Smooth muscle cell (in vitro differentiated cells): ENCODE measurements around the gene DGKD. TPM values are rescaled to one million over a fixed set of nuclear protein-coding genes. Genes with fewer than 3 reads are reported as not detected.

Experiments
- DNase-seq: peaks from one replicate; lab custom pipeline; 2025; ENCODE audit not compliant: unreplicated experiment; lab: John Stamatoyannopoulos, UW
- H2AFZ ChIP-seq: fragments of 200-600 bp; sonication (generic); 2 replicates; pipeline ENCODE4 v1.6.0; 2016; ENCODE audit warnings: antibody characterized with exemption, low read depth, mild to moderate bottlenecking
- H3F3A ChIP-seq: fragments of 200-600 bp; sonication (generic); 2 replicates; pipeline ENCODE4 v1.6.0; 2017; ENCODE audit warnings: antibody characterized with exemption, low read depth
- H3K27ac ChIP-seq: fragments of 200-600 bp; sonication (generic); 2 replicates; pipeline ENCODE4 v1.5.1; 2016; ENCODE audit warnings: low read depth, mild to moderate bottlenecking
- H3K27me3 ChIP-seq: fragments of 200-600 bp; sonication (generic); 2 replicates; pipeline ENCODE4 v1.6.1; 2016; ENCODE audit warnings: low read depth, mild to moderate bottlenecking
- H3K36me3 ChIP-seq: fragments of 200-600 bp; sonication (generic); 2 replicates; pipeline ENCODE4 v1.5.1; 2016; ENCODE audit warnings: low read depth
- H3K4me1 ChIP-seq: fragments of 200-600 bp; sonication (generic); 2 replicates; pipeline ENCODE4 v1.5.1; 2016; ENCODE audit warnings: low read depth
- H3K4me2 ChIP-seq: fragments of 200-600 bp; sonication (generic); 2 replicates; pipeline ENCODE4 v1.6.0; 2016; ENCODE audit warnings: mild to moderate bottlenecking
- H3K4me3 ChIP-seq: fragments of 200-600 bp; sonication (generic); 2 replicates; pipeline ENCODE4 v1.5.1; 2016; ENCODE audit warnings: mild to moderate bottlenecking
- H3K79me2 ChIP-seq: fragments of 200-600 bp; sonication (generic); 2 replicates; pipeline ENCODE4 v1.6.0; 2016; ENCODE audit warnings: low read depth, mild to moderate bottlenecking
- H3K9ac ChIP-seq: fragments of 200-600 bp; sonication (generic); 2 replicates; pipeline ENCODE4 v1.6.0; 2016; ENCODE audit warnings: low read depth
- H3K9me3 ChIP-seq: fragments of 200-600 bp; sonication (generic); replicated peaks from 2 replicates; pipeline ENCODE4 v1.5.1; 2016; ENCODE audit warnings: low read depth
- H4K20me1 ChIP-seq: fragments of 200-600 bp; sonication (generic); 2 replicates; pipeline ENCODE4 v1.6.0; 2016; ENCODE audit warnings: low read depth
- CTCF ChIP-seq: fragments of 200-600 bp; sonication (generic); IDR thresholded peaks from 2 replicates; pipeline ENCODE4 v1.5.1; 2017; ENCODE audit warnings: borderline replicate concordance, mild to moderate bottlenecking, antibody characterized with exemption; ENCODE audit not compliant: insufficient read depth, poor library complexity, severe bottlenecking
- WGBS: methylation state at CpG from one replicate; pipeline ENCODE4 v1.1.7; 2016; ENCODE audit warnings: low lambda C conversion rate; 5-methylcytosine and 5-hydroxymethylcytosine counted together
- polyA plus RNA-seq: library from polyadenylated mRNA; unstranded; fragments of >200 nt; fragmentation: Nextera tagmentation; extraction: Ambion mirVana; gene quantifications from 2 replicates; pipeline ENCODE4 v1.2.1, GENCODE V29; 2016
- total RNA-seq: library from RNA; depleted of rRNA; stranded (reverse); fragments of >200 nt; gene quantifications from 2 replicates; pipeline ENCODE4 v1.2.3, GENCODE V29; 2014

Gene DGKD
- total and polyA plus RNA-seq, 2 experiments from 2014 or later: 12.2 to 14.2 TPM

- Histone ChIP-seq H3K79me2 (no peaks in the 10 kb centered on the region), H3F3A (no peaks in the 10 kb centered on the region), H2AFZ (no peak overlapping the region), H3K4me3 (no peak overlapping the region), H3K36me3 (peaks cover 5% of the 10 kb centered on the region), H3K9ac (no peak overlapping the region), H3K27ac (no peak overlapping the region), H3K4me2 (no peak overlapping the region), H3K4me1 (peaks cover 3% of the 10 kb centered on the region), H3K27me3 (no peaks in the 10 kb centered on the region), H4K20me1 (no peaks in the 10 kb centered on the region), H3K9me3 (no peaks in the 10 kb centered on the region)
- DNase-seq: no peak
- 91% methylated on average over 5 of the region's 5 CpGs for WGBS
- no peak for TF ChIP-seq CTCF
Measured at GRCh38 chr2:233456934-233457333, 102.6 kb downstream of the DGKD start.

GRCh38 chr2:233457356-233457755, 103.1 kb downstream of the DGKD start:
- Histone ChIP-seq H3K4me2 (no peak overlapping the region), H3K4me3 (no peak overlapping the region), H3K9me3 (no peaks in the 10 kb centered on the region), H3K27ac (no peak overlapping the region), H3F3A (no peaks in the 10 kb centered on the region), H3K27me3 (no peaks in the 10 kb centered on the region), H3K4me1 (peaks cover 1% of the 10 kb centered on the region), H3K36me3 (peaks cover 5% of the 10 kb centered on the region), H3K79me2 (no peaks in the 10 kb centered on the region), H3K9ac (no peak overlapping the region), H4K20me1 (no peaks in the 10 kb centered on the region), H2AFZ (no peak overlapping the region)
- no peak for DNase-seq
- WGBS: 99% methylated on average over 5 of the region's 5 CpGs
- TF ChIP-seq CTCF: no peak

GRCh38 chr2:233458031-233458610, 103.8 kb downstream of the DGKD start:
- H3K27me3 ChIP-seq: no peaks in the 10 kb centered on the region
- H3K4me3 ChIP-seq: no peak overlapping the region
- no peaks in the 10 kb centered on the region for H3F3A ChIP-seq
- H3K4me2 ChIP-seq: no peak overlapping the region
- DNase-seq: no peak
- H3K9me3 ChIP-seq: no peaks in the 10 kb centered on the region
- H3K4me1 ChIP-seq: no peaks in the 10 kb centered on the region
- no peaks in the 10 kb centered on the region for H3K79me2 ChIP-seq
- H2AFZ ChIP-seq: no peak overlapping the region
- peaks cover 5% of the 10 kb centered on the region for H3K36me3 ChIP-seq
- H3K27ac ChIP-seq: no peak overlapping the region
- WGBS: 98% methylated on average over 20 of the region's 20 CpGs
- no peaks in the 10 kb centered on the region for H4K20me1 ChIP-seq
- TF ChIP-seq CTCF: no peak
- no peak overlapping the region for H3K9ac ChIP-seq

GRCh38 chr2:233458826-233459225, 104.5 kb downstream of the DGKD start:
- 96% methylated on average over 8 of the region's 8 CpGs for WGBS
- H2AFZ ChIP-seq: no peak overlapping the region

More at GRCh38 chr2:233458826-233459225, 104.5 kb downstream of the DGKD start:
- Histone ChIP-seq H3K4me1 (no peaks in the 10 kb centered on the region), H3K36me3 (peaks cover 5% of the 10 kb centered on the region), H3K79me2 (no peaks in the 10 kb centered on the region), H3K27ac (no peak overlapping the region), H3F3A (no peaks in the 10 kb centered on the region), H3K27me3 (no peaks in the 10 kb centered on the region), H3K9ac (no peak overlapping the region), H3K9me3 (no peaks in the 10 kb centered on the region), H3K4me3 (no peak overlapping the region), H4K20me1 (no peaks in the 10 kb centered on the region), H3K4me2 (no peak overlapping the region)
- no peak for TF ChIP-seq CTCF
- no peak for DNase-seq
